Panc1 (cell line): ENCODE data around the gene COL28A1. TPM values are rescaled to one million over a fixed set of nuclear protein-coding genes. Genes with fewer than 3 reads are reported as not detected.

Experiments
- ATAC-seq: fragments of 200-7000 bp; cut with Tn5 transposase; 2 replicates; pipeline ENCODE4 v1.9.1; 2020; ENCODE audit warnings: mild to moderate bottlenecking, moderate library complexity
- BruUV-seq: library from RNA; stranded (reverse); fragments of 400-500 nt; replicated peaks from 2 replicates; lab custom pipeline; 2021; lab: Mats Ljungman, UMichigan
- CTCF ChIA-PET: fragments of 300-600 bp; sonication (Branson Sonifier 250); formaldehyde crosslinking; loops from one replicate; lab custom pipeline; 2022; ENCODE audit warnings: antibody characterized with exemption; lab: Charles Lee
- POLR2A ChIA-PET: fragments of 300-600 bp; sonication (Branson Sonifier 250); formaldehyde crosslinking; loops from one replicate; lab custom pipeline; 2022; ENCODE audit warnings: antibody characterized with exemption; lab: Charles Lee
- DNase-seq: peaks from one replicate; pipeline ENCODE4 v3.0.0-alpha.2; 2010; ENCODE audit warnings: low read depth, low spot score
- H3K27ac ChIP-seq: 2 replicates; pipeline ENCODE4 v1.5.1; 2011; ENCODE audit warnings: mild to moderate bottlenecking, low read length, inconsistent platforms
- H3K27me3 ChIP-seq: fragments of 200-500 bp; sonication (Bioruptor generic); 2 replicates; pipeline ENCODE4 v1.6.0; 2014; ENCODE audit warnings: low read length, inconsistent platforms; ENCODE audit not compliant: control insufficient read depth, insufficient read depth
- H3K36me3 ChIP-seq: fragments of 200-500 bp; sonication (Bioruptor generic); 2 replicates; pipeline ENCODE4 v1.5.1; 2014; ENCODE audit warnings: inconsistent platforms, mild to moderate bottlenecking, low read length, moderate library complexity; ENCODE audit not compliant: control insufficient read depth, insufficient read depth
- H3K4me1 ChIP-seq: 2 replicates; pipeline ENCODE4 v1.5.1; 2011; ENCODE audit warnings: inconsistent platforms, mild to moderate bottlenecking, low read length, moderate library complexity; ENCODE audit not compliant: control insufficient read depth, insufficient read depth
- H3K4me3 ChIP-seq, 2 experiments: 2 replicates each; pipeline ENCODE4 v1.5.1; 2011 to 2012; ENCODE audit warnings: low read depth in 2 of 2, low read length in 2 of 2, mild to moderate bottlenecking in 2 of 2, inconsistent platforms in 1 of 2, moderate library complexity in 1 of 2
- H3K9me3 ChIP-seq: fragments of 200-500 bp; sonication (Bioruptor generic); 2 replicates; pipeline ENCODE4 v1.5.1; 2014; ENCODE audit warnings: low read depth, mild to moderate bottlenecking, inconsistent platforms, low read length, moderate library complexity; ENCODE audit not compliant: control insufficient read depth, insufficient read depth
- POLR2AphosphoS5 ChIP-seq: IDR thresholded peaks from 2 replicates; pipeline ENCODE4 v1.6.1; 2012; ENCODE audit warnings: mild to moderate bottlenecking, low read depth, low read length, moderate library complexity
- TCF7L2 ChIP-seq: IDR thresholded peaks from 2 replicates; pipeline ENCODE4 v1.6.1; 2011; ENCODE audit warnings: mild to moderate bottlenecking, low read depth, low read length, inconsistent platforms
- in situ Hi-C: cut with HindIII; loops from 2 replicates; pipeline ENCODE4 v1.10.0; 2016; ENCODE audit warnings: low sequenced_read_pairs, low pct_unique_long_range_greater_than_20kb
- intact Hi-C: fragments of 100-400 bp; cut with micrococcal nuclease; formaldehyde crosslinking; loops from one replicate; pipeline ENCODE4 v1.10.0; 2022; ENCODE audit not compliant: unreplicated experiment
- total RNA-seq: library from RNA; stranded (reverse); gene quantifications from one replicate; pipeline ENCODE4 v1.2.1, GENCODE V29; 2021; ENCODE audit not compliant: unreplicated experiment
- TF ChIP-seq, protein P1 (sequence below): fragments of 450-650 bp; IDR thresholded peaks from 2 replicates; pipeline ENCODE4 v1.5.1; 2017; ENCODE audit warnings: mild to moderate bottlenecking
- TF ChIP-seq, protein P2 (sequence below), 2 experiments: IDR thresholded peaks; 2 replicates each; pipeline ENCODE4 v1.6.1; 2011 to 2012; ENCODE audit warnings: low read depth in 2 of 2, control low read depth in 1 of 2, low read length in 1 of 2, mild to moderate bottlenecking in 1 of 2, moderate library complexity in 1 of 2; ENCODE audit not compliant: insufficient read depth in 1 of 2

The COL28A1 gene
- total RNA-seq, 1 experiment from 2014 or later, result not detected

DNA sequence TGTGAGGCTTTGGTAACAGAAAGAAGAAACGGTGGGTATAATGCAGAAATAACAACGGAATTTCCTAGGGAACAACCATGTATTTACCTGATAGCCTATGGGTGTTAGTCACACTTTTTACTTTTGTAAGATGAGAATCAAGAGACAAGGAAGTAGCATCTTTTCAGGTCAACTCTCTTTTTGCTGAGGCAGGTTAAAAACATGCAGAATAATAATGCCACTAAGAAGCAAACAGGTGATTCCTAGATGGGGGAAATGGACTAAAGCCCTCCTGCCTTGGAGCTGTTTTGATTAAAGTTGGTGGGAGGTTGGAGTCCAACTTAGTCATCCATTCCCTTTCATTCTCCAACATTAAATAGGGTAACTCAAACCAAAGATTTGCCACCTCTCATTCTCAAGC, 2.0 kb upstream of the COL28A1 start:
- TF ChIP-seq POLR2AphosphoS5 (no peak), TCF7L2 (no peak)
- TF ChIP-seq, protein P1, sequence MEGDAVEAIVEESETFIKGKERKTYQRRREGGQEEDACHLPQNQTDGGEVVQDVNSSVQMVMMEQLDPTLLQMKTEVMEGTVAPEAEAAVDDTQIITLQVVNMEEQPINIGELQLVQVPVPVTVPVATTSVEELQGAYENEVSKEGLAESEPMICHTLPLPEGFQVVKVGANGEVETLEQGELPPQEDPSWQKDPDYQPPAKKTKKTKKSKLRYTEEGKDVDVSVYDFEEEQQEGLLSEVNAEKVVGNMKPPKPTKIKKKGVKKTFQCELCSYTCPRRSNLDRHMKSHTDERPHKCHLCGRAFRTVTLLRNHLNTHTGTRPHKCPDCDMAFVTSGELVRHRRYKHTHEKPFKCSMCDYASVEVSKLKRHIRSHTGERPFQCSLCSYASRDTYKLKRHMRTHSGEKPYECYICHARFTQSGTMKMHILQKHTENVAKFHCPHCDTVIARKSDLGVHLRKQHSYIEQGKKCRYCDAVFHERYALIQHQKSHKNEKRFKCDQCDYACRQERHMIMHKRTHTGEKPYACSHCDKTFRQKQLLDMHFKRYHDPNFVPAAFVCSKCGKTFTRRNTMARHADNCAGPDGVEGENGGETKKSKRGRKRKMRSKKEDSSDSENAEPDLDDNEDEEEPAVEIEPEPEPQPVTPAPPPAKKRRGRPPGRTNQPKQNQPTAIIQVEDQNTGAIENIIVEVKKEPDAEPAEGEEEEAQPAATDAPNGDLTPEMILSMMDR, result no peak
- TF ChIP-seq, protein P2, sequence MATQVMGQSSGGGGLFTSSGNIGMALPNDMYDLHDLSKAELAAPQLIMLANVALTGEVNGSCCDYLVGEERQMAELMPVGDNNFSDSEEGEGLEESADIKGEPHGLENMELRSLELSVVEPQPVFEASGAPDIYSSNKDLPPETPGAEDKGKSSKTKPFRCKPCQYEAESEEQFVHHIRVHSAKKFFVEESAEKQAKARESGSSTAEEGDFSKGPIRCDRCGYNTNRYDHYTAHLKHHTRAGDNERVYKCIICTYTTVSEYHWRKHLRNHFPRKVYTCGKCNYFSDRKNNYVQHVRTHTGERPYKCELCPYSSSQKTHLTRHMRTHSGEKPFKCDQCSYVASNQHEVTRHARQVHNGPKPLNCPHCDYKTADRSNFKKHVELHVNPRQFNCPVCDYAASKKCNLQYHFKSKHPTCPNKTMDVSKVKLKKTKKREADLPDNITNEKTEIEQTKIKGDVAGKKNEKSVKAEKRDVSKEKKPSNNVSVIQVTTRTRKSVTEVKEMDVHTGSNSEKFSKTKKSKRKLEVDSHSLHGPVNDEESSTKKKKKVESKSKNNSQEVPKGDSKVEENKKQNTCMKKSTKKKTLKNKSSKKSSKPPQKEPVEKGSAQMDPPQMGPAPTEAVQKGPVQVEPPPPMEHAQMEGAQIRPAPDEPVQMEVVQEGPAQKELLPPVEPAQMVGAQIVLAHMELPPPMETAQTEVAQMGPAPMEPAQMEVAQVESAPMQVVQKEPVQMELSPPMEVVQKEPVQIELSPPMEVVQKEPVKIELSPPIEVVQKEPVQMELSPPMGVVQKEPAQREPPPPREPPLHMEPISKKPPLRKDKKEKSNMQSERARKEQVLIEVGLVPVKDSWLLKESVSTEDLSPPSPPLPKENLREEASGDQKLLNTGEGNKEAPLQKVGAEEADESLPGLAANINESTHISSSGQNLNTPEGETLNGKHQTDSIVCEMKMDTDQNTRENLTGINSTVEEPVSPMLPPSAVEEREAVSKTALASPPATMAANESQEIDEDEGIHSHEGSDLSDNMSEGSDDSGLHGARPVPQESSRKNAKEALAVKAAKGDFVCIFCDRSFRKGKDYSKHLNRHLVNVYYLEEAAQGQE (IDR thresholded peaks at IDR 0.05; ENCODE audit: insufficient read depth in 1 of 2, low read depth in 2 of 2, low read length in 1 of 2), result no peak
- intact Hi-C loops, result loop anchor here (10.0 kb wide), 1 partner anchor 563 kb away; no protein-coding TSS in a partner anchor
- ATAC-seq, result no peak

DNA sequence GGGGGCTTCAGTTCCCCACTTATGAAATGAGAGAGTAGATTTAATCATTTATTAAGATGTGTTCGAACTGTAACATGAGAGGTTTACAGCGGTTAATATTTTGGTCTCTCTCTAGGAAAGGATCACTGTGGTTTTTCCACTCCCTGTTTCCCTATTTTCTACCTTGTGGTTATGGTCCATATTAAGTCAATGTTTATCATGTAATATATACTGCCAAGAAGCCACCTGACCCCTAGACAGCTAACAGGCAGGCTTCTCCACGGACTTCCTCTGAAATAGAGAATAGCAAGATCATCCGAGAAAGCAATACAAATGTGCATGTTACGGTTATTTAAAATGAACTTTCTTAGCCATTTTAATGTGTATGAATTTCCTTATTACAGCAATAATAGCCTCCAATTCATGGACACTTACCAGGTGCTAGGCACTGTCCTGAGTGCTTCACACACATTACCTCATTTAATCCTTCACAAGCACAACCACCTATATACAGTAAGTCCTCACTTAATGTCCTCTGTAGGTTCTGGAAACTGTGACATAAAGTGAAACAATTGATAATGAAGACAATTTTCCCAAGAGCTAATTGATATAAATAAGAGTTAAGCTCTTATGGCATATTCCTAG, 835 bp upstream of the COL28A1 start:
- ATAC-seq (no peak), DNase-seq (no peak)
- CTCF ChIA-PET, result no interaction called here
- POLR2A ChIA-PET, result no interaction called here
- Histone ChIP-seq H3K36me3 (no peaks in the 10 kb centered on the region), H3K9me3 (no peaks in the 10 kb centered on the region), H3K27me3 (peaks cover 26% of the 10 kb centered on the region), H3K4me1 (no peaks in the 10 kb centered on the region), H3K27ac (no peak overlapping the region), H3K4me3 (no peak overlapping the region)
- TF ChIP-seq, protein P2 (IDR thresholded peaks at IDR 0.05; ENCODE audit: insufficient read depth in 1 of 2, low read depth in 2 of 2, low read length in 1 of 2), result no peak
- intact Hi-C loops, result loop anchor here (10.0 kb wide), 1 partner anchor 562 kb away; no protein-coding TSS in a partner anchor
- in situ Hi-C loops, result no loop called here
- no TSS peak for BruUV-seq

More for the DNA sequence above, 2.0 kb upstream of the COL28A1 start:
- ChIA-PET CTCF (no interaction called here), POLR2A (no interaction called here)
- H3K4me3 ChIP-seq, result no peak overlapping the region
- no peaks in the 10 kb centered on the region for H3K9me3 ChIP-seq
- no TSS peak for BruUV-seq
- H3K36me3 ChIP-seq, result no peaks in the 10 kb centered on the region
- no peaks in the 10 kb centered on the region for H3K4me1 ChIP-seq
- H3K27ac ChIP-seq, result no peak overlapping the region
- DNase-seq, result no peak
- in situ Hi-C loops, result no loop called here
- H3K27me3 ChIP-seq, result peaks cover 27% of the 10 kb centered on the region
